AG09309 (cell line): ENCODE data around the gene ACO2.

ENCODE experiments used
- DNase-seq: peaks from one replicate; pipeline ENCODE4 v3.0.0-alpha.2; 2010; ENCODE audit warnings: low read depth
- H3K4me3 ChIP-seq: 2 replicates; pipeline ENCODE4 v1.5.1; 2011; ENCODE audit warnings: mild to moderate bottlenecking, low read depth, low read length, moderate library complexity; ENCODE audit not compliant: control insufficient read depth
- CTCF ChIP-seq: IDR thresholded peaks from 2 replicates; pipeline ENCODE4 v1.5.1; 2011; ENCODE audit warnings: mild to moderate bottlenecking, low read depth, low read length, inconsistent platforms; ENCODE audit not compliant: insufficient read depth, control insufficient read depth; ENCODE audit errors: missing control alignments

Gene ACO2

GRCh38 chr22:41491374-41492100 is 22.6 kb downstream of the ACO2 start:
- no peak overlapping the region for H3K4me3 ChIP-seq

GRCh38 chr22:41498303-41498835 is 29.5 kb downstream of the ACO2 start:
- no peak overlapping the region for H3K4me3 ChIP-seq
- no peak for TF ChIP-seq CTCF
- no peak for DNase-seq

More at GRCh38 chr22:41491374-41492100, 22.6 kb downstream of the ACO2 start:
- DNase-seq, result no peak
- no peak for TF ChIP-seq CTCF

- H3K4me3 ChIP-seq, result no peak overlapping the region
- no peak for TF ChIP-seq CTCF
- no peak for DNase-seq
These were observed 30.8 kb downstream of the ACO2 start for GRCh38 chr22:41499624-41500280.

GRCh38 chr22:41500303-41500702 is 31.4 kb downstream of the ACO2 start:
- no peak for TF ChIP-seq CTCF

GRCh38 chr22:41501209-41501608 is 32.3 kb downstream of the ACO2 start:
- H3K4me3 ChIP-seq, result no peak overlapping the region
- TF ChIP-seq CTCF, result no peak
- DNase-seq, result no peak

More at GRCh38 chr22:41500303-41500702, 31.4 kb downstream of the ACO2 start:
- DNase-seq, result no peak
- H3K4me3 ChIP-seq, result no peak overlapping the region

GRCh38 chr22:41504397-41504796 is 35.5 kb downstream of the ACO2 start:
- no peak overlapping the region for H3K4me3 ChIP-seq
- TF ChIP-seq CTCF, result no peak
- no peak for DNase-seq
